Renal cortical epithelial cell (primary cell): ENCODE measurements around the gene HAUS3. TPM values are rescaled to one million over a fixed set of nuclear protein-coding genes. Genes with fewer than 3 reads are reported as not detected.

Experiments used
- DNase-seq: peaks from one replicate; pipeline ENCODE4 v3.0.0-alpha.2; 2011; ENCODE audit warnings: low read depth
- total RNA-seq: library from RNA; depleted of rRNA; stranded (reverse); fragments of >200 nt; gene quantifications from 2 replicates; pipeline ENCODE4 v1.2.3, GENCODE V29; 2014

HAUS3 gene
- total RNA-seq, 1 donor from 2014 or later = 12.6 TPM

DNA sequence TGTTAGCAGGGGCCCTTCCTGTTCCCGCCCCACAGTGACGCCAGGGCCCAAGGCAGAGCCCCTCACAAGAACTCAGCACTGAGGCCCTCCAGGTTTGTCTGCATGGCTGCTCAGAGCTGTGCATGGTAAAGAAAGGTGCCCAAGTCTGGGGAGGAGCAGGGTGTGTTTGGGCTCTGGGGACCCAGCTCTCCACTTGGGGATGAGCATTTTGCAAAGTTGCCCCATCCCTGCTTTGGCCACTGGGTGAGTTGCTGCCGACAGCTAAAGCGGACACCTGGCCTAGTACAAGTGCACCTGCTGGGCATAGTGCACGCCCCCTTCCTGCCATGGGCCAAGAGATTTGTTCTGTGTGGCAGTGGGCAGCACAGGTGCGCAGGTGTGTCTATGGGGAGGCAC, 22.0 kb upstream of the HAUS3 start:
- no peak for DNase-seq

DNA sequence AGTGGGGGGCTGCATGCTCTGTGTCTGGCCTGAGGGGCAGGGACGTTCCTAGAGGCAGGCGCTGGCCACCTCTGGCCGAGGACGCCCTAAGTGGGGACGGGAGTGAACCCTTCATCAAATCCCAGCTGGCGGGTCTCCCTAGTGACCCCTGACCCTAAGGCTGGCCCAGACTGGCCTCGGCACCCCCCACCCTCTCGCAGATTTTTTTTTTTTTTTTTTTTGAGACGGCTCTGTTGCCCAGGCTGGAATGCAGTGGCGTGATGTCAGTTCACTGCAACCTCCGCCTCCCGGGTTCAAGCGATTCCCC, 21.0 kb upstream of the HAUS3 start:
- no peak for DNase-seq

DNA sequence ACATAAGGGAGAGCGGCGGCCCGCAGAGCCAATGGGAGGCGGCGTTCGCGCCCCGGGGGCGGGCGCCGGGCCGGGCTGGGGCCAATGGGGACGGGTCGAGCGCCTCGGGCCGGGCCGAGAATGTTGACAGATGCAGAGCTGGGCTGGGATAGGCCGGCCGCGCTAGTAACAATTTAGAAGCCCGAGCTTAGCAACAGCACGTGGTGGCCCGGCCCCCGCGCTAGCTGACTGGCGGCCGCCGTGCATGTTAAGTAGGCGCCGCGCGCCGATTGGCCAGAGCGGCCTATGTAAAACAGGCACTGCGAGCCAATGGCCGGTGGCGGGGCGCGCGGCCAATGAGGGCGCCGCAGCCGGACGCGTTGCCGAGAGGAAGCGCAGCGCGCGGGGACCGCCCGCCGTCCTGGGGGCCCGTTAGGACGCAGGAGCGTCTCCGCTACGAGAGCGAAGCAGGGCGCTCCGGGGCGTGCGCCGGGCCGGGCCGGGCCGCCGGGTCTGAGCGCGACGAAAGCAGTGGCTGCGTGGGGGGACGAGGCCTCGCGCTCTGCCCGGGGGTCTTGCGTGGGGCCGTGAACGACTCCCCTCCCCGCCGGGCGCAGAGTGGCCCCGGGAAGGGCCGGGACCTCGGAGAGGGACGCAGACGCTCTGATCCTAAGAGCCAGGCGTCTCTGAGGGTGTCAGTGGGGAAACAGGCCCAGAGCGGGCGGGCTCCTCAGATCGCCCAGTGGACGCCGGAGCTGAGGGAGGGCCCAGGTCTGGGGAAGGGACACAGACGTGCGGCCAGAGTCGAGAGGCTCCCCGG, 20.4 kb upstream of the HAUS3 start:
- peak; percentile 94 for DNase-seq

DNA sequence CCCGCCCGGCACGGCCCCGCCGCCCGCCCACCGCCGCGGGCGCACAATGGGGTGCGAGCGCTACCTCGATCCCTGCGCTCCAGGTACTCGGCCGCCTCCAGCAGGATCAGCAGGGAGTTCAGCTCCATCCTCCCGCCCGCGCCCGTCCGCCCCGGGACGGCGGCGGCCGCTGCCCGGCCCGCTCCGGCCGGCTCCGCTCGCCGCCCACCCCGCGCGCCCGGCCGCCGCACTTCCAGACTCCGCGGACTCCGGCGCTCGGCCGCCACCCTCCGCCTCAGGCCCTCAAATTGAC, 19.9 kb upstream of the HAUS3 start, which contains the start of gene MXD4:
Gene MXD4, minus strand, starts transcription at position 257 of the 292 bp plus-strand sequence. Its CDS starts 129 bp downstream, at position 128.
- no peak for DNase-seq

DNA sequence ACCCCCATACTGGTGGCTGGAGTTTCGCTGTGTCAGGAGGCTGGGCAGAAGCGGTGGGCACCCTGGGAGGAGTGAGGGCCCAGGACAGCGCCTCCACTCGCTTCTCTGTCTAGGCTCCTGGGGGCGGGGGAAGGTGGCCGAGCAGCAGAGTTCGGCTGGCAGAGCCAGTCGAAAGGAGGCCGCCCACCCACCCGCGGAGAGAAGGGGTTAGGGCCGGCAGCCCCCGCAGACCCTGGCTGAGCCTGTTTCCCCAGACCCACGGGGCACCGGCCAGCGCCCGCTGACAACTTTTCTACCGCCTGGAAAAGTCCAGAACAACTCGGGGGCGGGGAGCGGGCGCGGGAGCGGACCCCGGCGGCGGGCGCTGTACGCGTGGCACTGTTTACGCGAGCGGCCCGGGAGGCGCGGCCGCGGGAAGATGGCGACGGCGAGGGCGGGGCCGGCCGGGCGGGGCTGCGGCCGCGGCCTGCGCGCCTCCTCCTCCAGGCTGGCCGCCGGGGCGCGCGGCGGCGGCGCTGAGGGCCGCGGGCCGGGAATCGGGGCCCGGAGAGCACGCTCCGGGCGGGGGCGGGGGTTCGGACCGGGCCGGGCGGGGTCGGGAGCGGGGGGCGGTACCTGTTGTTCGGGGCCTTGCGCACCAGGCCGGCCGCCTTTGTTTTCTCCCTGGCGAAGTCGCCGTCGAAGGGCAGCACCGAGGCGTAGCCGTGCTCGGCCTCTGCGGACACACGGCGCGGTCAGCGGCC, 19.4 kb upstream of the HAUS3 start:
- no peak for DNase-seq

DNA sequence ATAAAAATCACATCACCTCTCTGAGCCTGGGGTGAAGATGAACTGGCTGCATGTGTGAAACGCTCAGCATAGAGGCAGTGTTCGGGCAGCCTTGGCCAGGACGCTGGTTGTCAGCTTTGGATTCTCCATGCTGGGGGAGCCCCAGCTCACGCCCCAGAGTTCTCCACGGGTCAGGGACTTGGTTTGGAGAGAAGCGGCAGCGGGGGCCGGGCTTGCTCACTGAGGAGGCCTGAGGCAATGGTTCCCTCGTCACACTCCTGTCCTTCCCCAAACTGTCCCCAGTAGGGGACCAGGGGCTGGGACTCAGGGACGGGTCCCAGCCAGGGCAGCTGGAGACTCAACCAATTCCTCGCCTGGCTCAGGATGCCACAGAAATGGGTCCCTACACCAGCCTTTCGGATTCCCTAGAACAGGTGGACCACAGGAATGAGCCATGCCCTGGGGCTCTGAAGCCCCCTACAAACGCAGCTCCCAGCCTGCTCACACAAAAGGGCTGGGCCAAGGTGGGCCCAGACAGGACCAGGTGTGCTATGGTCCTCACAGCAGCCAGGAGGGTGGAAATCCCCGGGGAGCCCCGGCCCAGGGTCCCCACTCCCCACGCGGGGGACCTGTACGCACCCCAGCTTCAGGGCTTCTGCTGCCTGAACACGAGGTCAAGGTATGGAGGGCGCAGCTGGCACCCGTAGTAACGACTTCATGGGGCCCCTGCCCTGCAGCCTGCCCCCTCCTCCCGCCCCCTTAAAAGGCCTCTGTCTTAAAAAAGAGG, 18.6 kb upstream of the HAUS3 start:
- no peak for DNase-seq

DNA sequence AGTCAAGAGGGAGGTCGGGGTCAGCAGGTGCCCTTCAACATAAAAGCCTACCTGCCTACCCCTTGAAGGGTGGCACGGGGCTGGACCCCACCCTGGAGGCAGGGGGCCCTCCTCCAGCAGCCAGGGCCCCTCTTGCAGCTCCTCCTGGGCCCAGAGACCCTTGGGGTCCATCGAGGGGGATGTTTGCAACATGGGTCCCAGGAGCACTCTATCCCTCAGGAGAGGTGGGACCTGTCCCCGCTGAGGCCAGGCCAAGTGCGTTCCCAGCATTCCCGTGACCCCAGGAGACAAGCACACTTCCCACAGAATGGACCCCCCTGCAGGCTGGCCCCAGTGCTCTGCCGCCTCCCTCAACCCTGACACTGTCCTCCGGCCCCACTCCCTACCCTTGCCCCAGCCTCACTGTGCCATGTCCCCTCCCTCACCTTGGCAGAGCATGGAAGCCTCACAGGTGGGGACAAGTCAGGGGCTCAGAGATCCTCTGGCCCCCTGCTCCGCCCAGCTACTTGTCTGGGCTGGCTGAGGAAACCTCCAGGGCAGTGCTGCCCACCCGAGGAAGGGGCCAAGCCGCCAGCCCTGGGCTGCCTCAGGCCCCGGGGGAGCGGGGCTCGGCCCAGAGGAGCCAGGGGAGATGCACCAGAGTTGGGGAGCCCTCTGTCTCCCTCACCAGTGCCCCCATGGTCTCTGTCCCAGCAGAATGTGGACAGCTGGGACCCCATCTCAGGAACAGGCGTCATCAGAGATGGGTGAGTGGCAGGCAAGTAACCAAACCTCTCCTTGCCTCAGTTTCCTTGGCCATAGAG, 17.8 kb upstream of the HAUS3 start:
- DNase-seq = no peak

DNA sequence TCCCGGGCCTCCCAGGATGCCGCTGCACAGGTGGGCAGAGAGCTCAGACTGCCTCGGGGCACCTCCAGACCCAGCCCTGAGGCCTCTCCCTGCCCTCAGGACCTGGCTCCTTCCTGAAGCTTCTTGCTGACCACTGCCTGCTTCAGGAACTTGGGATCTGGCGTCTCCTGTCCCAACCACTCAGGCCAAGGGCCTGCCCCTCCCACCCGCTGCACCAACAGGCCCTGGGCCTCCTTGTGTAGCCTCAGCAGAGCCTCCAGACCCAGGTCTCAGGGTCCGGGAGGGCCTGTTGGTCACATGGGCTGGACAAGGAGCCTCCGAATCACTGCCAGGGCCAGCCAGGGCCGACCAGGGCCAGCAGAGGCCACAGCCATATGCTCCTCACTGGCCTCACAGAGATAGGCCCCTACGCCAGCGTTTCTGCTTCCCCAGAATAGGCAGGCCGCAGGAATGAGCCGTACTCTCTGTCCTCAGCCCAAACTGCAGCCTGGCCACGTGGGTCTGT, 17.2 kb upstream of the HAUS3 start:
- DNase-seq = no peak

DNA sequence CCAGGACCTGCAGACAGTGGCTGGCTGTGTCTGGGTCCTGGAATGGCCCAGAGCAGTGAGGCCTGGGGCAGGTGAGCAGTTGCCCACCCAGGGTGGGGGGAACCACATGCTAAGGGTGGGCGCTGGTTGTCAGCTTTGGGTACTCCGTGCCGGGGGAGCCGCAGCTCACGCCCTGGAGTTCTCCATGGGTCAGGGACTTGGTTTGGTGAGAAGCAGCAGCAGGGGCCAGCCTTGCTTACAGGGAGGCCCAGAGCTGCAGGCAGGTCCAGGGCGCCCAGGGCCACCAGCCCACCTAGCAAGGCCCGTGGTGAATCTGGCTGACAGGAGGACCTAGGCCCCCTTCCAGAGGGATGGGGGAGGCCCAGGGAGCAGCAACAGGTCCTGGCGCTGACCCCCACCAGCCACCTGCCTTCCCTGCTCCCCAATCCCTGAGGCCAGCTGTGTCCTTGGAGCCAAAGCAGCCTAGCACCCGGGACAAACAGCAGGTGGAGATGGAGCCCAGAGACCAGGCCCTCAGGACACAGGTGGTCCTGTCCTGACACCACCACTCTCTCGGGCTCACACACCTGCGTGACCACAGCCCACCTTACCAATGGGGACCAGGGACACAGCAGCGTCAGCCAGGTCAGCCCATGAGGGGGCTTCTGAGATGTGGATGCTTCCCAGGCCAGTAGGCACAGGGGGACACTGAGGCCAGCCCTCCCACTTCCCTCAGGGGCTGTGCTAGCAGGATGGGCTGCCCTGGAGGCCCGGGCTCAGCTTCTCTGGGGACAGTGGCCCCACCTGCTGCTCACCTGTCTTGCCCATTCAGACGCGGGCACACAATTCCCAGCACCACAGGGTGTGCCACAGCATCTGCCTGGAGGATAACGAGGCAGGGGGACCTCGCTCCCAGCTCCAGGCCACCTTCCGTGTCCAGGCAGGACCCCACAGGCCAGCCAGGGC, 16.4 kb upstream of the HAUS3 start:
- no peak for DNase-seq

DNA sequence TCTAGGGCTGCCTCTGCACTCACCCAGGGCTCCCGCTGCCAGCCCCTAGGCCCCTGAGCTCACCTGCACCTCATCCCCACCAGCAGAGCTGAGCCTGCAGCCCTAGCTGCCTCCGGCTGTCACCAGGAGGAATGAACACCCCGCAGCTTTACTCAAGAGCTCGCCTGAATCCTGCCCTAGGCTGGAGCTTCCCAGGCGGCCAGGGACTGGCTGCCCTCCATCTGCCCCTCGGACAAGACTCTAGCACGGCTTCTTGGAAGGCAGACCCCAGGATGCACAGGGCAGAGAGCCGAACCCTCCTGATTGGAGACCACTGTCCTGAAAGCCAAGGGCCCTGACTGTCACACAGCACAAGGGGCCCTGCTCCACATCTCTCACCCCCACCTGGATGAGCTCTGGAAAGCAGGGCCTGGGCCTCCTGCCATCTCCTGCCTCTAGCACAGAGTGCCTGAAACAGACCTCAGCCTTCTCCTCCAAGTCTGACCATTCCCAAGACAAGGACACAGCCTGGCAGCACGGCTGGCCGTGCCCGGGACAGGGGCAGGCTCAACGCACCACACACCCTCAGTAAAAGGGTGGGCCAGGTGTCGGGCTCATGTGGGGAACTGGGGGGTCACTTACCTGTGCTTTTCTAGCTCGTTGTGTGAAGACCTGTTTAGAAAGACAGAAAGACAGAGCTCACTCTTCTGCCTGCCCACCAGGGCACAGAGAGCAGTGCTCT, 15.6 kb upstream of the HAUS3 start:
- no peak for DNase-seq

DNA sequence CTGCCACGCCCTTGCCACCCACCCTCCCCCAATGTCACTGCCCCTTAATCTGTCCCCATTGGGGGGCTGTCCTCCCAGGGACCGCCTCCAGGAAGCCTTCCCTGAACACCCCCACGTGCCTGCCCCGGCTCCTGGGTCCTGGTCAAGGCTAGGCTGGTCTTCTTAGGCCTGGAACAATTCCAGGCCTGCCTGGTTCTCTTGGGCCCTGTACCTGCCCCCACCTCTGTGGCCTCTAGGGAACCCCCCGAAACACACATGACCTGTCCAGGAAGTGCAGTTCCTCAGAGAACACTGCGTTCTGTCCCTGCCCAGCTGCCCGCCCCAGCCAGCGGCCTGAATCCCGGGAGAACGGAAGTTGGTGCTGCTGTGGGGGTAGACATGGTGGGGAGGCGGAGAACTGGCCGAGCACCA, 14.9 kb upstream of the HAUS3 start:
- DNase-seq = no peak

DNA sequence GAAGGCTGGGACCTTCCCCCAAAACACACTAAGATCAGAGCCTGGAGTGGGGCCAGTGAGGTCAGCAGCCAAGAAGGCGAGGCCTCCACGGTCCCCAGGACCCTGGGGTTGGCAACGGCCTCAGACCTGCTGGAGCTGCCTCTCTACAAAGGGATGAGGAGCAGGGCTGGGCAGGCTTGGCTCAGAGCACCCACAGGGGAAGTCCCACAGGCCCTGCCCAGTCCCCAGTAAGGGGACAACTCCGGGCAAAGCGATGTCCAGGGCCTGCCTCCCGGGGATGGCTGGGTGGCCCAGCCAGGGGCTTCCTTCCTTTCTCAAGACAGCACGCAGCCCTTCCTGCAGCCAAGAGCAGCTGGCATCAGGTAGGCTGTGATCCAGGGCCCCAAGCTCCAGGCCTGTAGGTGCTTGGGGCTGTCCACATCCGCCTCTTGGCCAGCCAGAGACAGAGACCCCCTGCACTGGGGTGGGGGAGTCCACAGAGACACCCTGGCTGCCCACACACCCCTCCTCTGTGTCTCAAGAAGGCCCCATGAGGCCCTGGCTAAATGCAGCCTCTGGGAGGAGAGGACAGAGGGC, 14.3 kb upstream of the HAUS3 start:
- no peak for DNase-seq

DNA sequence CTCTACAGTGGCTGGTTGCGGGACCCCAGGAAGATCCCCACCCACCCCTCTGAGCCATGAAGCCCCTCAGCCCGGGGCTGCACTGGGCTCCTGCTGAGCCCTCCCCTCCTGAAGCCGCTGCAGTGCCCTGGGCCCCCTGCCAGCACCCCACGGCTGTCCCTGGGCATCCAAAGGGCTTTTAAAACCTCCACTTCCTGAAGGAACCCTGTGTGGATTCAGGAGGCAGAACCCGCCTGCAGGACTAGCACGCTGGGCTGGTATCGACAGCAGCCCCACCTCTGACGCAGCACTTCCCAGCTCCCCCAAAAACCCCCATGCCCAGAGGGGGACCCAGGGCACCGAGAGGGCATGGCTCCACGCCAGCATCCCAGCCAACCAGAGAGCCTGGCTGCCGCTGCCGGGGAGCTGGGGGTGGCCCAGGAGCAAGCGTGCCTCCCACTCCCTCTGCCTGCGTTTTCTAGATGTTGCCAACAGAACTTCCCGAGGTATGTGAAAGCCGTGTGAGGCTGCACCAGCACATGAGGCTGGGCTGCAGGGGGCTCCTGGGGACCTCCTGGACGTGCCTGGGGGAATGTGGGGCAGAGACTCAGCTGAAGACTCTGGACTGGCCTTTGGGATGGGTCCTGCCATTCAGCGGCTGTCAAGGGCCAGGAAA, 13.7 kb upstream of the HAUS3 start:
- DNase-seq = peak; percentile 39

DNA sequence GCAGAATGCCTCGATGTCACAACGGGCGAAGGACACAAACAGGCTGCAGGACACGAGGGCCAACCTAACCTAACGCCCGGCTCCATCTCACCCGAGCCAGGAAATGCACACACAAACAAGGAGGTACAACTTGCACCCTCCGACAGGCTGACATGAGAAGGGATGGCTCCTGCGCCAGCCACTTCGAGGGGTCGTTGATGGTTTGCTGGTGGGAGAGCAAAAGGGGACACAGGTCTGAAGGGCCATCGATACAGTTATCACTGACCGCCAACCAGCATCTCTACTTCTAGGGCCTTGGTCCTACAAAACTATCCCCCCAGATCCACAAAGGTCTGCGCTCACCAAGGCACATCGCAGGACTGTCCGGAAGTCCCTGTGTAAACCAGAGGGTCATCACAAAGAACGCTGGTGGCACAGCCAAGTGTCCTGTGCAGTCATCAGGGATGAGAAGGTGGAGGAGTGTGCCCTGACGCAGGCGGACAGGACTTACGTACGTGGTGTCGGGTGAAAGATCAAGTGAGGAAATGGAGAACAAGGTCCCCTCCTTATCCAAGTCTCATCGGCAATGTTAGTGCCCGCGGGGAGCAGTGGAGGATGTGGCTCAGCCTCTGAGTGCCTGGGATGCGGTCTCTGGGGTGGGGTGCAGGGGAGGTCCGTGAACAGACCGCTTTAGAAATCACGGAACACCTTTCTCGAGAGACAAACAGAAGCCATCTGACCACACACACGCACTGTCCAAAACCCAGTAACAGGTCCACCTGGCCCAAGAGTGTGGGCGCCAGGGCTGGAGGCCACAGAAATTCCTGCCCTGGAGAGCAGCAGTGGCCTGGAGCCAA, 13.0 kb upstream of the HAUS3 start:
- DNase-seq = no peak

DNA sequence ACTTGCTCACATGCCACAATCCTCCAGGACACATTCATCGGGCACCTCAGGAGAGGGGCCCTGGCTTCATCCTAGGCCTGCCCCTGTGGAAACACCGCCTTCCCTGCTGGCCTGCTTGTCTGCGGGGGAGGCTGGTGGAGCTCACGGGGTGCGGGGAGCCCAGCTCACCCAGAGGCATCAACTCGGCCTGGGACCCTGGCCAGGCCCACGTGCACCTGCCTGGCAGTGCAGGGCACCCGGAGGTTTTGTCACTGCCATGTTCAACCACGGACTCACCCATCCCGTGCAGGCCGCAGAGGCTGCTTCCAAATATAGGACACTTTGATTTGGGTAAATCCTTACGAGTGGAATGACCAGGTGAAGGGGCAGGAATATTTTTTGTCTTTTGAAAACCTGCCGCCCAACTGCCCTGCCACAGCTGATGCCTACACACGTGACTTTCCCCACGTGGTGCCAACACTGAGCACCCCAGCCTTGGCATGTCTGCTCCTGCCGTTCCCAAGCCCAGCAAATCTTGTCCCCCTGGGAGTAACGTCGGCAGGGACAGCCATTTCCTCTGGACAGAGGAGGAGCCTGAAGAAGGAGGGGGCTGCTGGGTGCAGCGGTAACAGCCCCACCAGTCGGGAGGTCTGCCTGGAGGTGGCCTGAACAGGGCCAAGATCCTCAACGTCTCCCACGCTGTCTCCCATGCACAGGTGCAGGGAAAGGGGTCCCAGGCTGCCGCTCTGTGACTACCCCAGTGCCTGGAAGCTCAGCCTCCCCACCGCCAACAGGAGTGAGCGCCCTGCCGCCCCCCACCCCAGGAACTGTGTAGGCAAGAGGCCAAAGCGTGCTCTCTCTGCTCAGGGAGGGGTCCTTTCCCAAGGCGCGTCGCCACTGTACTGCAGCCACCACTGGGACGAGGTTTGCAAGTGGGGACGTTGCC, 11.5 kb upstream of the HAUS3 start:
- no peak for DNase-seq

DNA sequence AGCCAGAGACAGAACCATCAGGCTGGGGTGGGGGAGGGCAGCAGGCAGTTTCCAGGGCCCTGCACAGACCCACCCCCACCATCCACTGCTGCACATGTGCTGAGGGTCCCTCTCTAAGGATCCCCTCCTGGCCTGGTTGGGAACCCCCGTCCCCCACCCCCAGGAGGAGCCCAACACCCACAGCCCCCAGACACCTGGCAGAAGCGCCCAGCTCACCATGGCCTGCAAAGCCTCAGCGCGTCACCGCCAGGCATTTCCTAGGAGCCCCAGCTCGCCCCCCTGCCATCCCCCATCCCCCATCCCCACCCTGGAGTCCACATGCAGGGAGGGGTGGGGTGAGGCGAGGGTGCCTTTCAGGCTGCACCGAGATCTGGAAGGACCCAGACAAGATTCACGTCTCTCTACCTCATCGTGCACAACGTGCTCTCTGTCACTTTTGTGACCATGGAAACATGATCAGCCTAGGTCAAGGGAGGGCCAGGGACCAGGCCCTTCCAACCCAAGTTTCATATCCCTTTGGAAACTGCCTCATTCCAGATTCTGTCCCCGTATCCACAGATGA, 10.7 kb upstream of the HAUS3 start:
- no peak for DNase-seq
